Chondrocyte (in vitro differentiated cells): ENCODE results near the gene PRPF39. TPM values are rescaled to one million over a fixed set of nuclear protein-coding genes. Genes with fewer than 3 reads are reported as not detected.

ENCODE experiments used
- DNase-seq: peaks from one replicate; pipeline ENCODE4 v3.0.0; 2021; ENCODE audit warnings: mixed read lengths, low spot score
- H3K27ac Mint-ChIP-seq: one replicate; pipeline ENCODE4 v1.8.0; 2021; ENCODE audit warnings: mild to moderate bottlenecking, moderate library complexity, mixed read lengths; ENCODE audit not compliant: unreplicated experiment
- H3K27me3 Mint-ChIP-seq: 2 replicates; pipeline ENCODE4 v1.8.0; 2021; ENCODE audit warnings: low read depth, mixed read lengths
- H3K36me3 Mint-ChIP-seq: 2 replicates; pipeline ENCODE4 v1.8.0; 2021; ENCODE audit warnings: low read depth, mixed read lengths
- H3K4me1 Mint-ChIP-seq: 2 replicates; pipeline ENCODE4 v1.8.0; 2021; ENCODE audit warnings: low read depth, mild to moderate bottlenecking, mixed read lengths
- H3K4me3 Mint-ChIP-seq: one replicate; pipeline ENCODE4 v1.8.0; 2021; ENCODE audit warnings: mild to moderate bottlenecking, moderate library complexity, mixed read lengths; ENCODE audit not compliant: unreplicated experiment
- H3K9me3 Mint-ChIP-seq: 2 replicates; pipeline ENCODE4 v1.8.0; 2021; ENCODE audit warnings: low read depth, mixed read lengths
- total RNA-seq: library from RNA; stranded (reverse); gene quantifications from 3 replicates; pipeline ENCODE4 v1.2.1, GENCODE V29; 2021
- TF ChIP-seq, protein P1 (sequence below): fragments of 200-600 bp; sonication (generic); IDR thresholded peaks from 2 replicates; pipeline ENCODE4 v1.5.0; 2021; ENCODE audit warnings: antibody characterized with exemption, mild to moderate bottlenecking, moderate library complexity

PRPF39 gene
- total RNA-seq, 1 donor from 2014 or later, result 37.1 TPM

- no peak for DNase-seq
- Mint-ChIP-seq H3K4me1 (no peaks in the 10 kb centered on the region), H3K4me3 (no peak overlapping the region), H3K27ac (no peak overlapping the region), H3K9me3 (no peaks in the 10 kb centered on the region), H3K27me3 (no peaks in the 10 kb centered on the region), H3K36me3 (no peaks in the 10 kb centered on the region)
- TF ChIP-seq, protein P1, sequence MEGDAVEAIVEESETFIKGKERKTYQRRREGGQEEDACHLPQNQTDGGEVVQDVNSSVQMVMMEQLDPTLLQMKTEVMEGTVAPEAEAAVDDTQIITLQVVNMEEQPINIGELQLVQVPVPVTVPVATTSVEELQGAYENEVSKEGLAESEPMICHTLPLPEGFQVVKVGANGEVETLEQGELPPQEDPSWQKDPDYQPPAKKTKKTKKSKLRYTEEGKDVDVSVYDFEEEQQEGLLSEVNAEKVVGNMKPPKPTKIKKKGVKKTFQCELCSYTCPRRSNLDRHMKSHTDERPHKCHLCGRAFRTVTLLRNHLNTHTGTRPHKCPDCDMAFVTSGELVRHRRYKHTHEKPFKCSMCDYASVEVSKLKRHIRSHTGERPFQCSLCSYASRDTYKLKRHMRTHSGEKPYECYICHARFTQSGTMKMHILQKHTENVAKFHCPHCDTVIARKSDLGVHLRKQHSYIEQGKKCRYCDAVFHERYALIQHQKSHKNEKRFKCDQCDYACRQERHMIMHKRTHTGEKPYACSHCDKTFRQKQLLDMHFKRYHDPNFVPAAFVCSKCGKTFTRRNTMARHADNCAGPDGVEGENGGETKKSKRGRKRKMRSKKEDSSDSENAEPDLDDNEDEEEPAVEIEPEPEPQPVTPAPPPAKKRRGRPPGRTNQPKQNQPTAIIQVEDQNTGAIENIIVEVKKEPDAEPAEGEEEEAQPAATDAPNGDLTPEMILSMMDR, result no peak
These were observed 60.7 kb downstream of the PRPF39 start for GRCh38 chr14:45144658-45145057.

GRCh38 chr14:45145214-45145613, 61.3 kb downstream of the PRPF39 start:
- H3K4me3 Mint-ChIP-seq, result no peak overlapping the region
- TF ChIP-seq, protein P1, result no peak
- no peak overlapping the region for H3K27ac Mint-ChIP-seq
- no peaks in the 10 kb centered on the region for H3K27me3 Mint-ChIP-seq
- no peaks in the 10 kb centered on the region for H3K9me3 Mint-ChIP-seq
- DNase-seq, result no peak
- no peaks in the 10 kb centered on the region for H3K4me1 Mint-ChIP-seq
- H3K36me3 Mint-ChIP-seq, result no peaks in the 10 kb centered on the region

DNA sequence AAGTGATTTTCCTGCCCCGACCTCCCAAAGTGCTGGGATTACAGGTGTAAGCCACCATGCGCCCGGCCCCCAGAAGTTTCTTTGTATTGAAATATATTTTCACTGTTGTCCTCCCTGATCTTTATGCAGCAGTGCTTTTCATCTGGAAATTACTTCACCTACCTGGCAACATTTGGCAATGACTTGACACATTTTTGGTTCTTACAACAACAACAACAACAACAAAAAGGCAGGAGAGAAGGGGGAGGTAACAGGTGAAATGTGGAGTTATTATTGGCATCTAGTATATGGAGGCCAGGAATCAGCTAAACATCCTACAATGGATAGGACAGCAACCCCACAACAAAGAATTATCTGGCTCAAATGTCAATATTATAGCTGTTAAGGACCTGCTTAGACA, 65.7 kb downstream of the PRPF39 start:
- Mint-ChIP-seq H3K27ac (no peak overlapping the region), H3K9me3 (no peaks in the 10 kb centered on the region), H3K36me3 (peaks cover 2% of the 10 kb centered on the region), H3K4me1 (no peaks in the 10 kb centered on the region), H3K27me3 (no peaks in the 10 kb centered on the region), H3K4me3 (no peak overlapping the region)
- TF ChIP-seq, protein P1, result no peak
- no peak for DNase-seq

DNA sequence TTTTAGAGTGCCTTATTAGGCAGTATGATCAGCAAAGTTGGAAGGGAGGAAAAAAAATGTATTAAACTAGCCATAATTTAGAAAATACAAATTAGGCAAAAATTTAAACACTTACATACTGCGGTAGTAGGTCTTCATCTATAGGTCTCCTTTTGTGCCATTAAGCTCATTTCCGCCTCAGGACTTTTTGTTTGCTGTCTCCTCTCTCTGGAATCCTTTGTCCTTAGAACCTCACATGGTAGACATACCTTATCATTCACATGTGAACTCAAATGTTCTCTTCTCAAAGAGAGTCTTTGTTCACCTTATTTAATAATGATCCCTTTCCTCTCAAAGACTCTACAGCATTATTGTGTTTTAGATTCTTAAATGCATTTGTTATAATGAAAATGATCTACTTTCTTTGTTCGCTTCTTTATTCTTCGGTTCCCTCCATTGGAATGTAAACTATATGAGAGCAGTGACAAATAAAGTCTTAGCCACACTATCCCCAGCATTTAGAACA, 66.5 kb downstream of the PRPF39 start:
- Mint-ChIP-seq H3K4me3 (no peak overlapping the region), H3K36me3 (peaks cover 2% of the 10 kb centered on the region), H3K27me3 (no peaks in the 10 kb centered on the region), H3K27ac (no peak overlapping the region), H3K9me3 (no peaks in the 10 kb centered on the region), H3K4me1 (no peaks in the 10 kb centered on the region)
- no peak for DNase-seq
- TF ChIP-seq, protein P1, result no peak

GRCh38 chr14:45156067-45156466, 72.2 kb downstream of the PRPF39 start:
- DNase-seq, result no peak
- H3K27me3 Mint-ChIP-seq, result no peaks in the 10 kb centered on the region
- H3K27ac Mint-ChIP-seq, result no peak overlapping the region
- TF ChIP-seq, protein P1, result no peak
- no peaks in the 10 kb centered on the region for H3K9me3 Mint-ChIP-seq
- H3K36me3 Mint-ChIP-seq, result peaks cover 2% of the 10 kb centered on the region
- H3K4me3 Mint-ChIP-seq, result no peak overlapping the region
- H3K4me1 Mint-ChIP-seq, result no peaks in the 10 kb centered on the region

Other genes starting within 250 kb of the PRPF39 start
- gene KLHL28, start 122.2 kb upstream of the PRPF39 start, total RNA-seq, result 20.5 to 24.2 TPM (median 23.2 TPM) in 3 replicates
- gene TOGARAM1, start 121.9 kb upstream of the PRPF39 start, total RNA-seq, result 12.7 to 19.7 TPM (median 13.3 TPM) in 3 replicates
- gene FKBP3, start 50.4 kb downstream of the PRPF39 start, total RNA-seq, result 49.1 to 70.1 TPM (median 49.6 TPM) in 3 replicates
- 3.2 to 5.8 TPM (median 4.0 TPM) in 3 replicates for gene FANCM, start 51.8 kb downstream of the PRPF39 start, total RNA-seq
- 9.4 to 11.7 TPM (median 9.8 TPM) in 3 replicates for gene MIS18BP1, start 169.1 kb downstream of the PRPF39 start, total RNA-seq